Neural cell (in vitro differentiated cells): ENCODE results near the gene HCN1. TPM values are rescaled to one million over a fixed set of nuclear protein-coding genes. Genes with fewer than 3 reads are reported as not detected.

Experiments used
- H2AFZ ChIP-seq: fragments of 200-600, 300-800 bp; sonication (generic), shearing (Covaris generic); 2 replicates; pipeline ENCODE4 v1.6.0; 2014; ENCODE audit warnings: low read depth, mild to moderate bottlenecking, antibody characterized with exemption, low read length, moderate library complexity
- H3F3A ChIP-seq: fragments of 200-600 bp; shearing (Covaris generic); 2 replicates; pipeline ENCODE4 v1.6.1; 2016; ENCODE audit warnings: mild to moderate bottlenecking, moderate library complexity, mixed read lengths, antibody characterized with exemption, low read length; ENCODE audit not compliant: insufficient read depth, poor library complexity, severe bottlenecking
- H3K27ac ChIP-seq: fragments of 200-600, 300-800 bp; sonication (generic), shearing (Covaris generic); 2 replicates; pipeline ENCODE4 v1.5.1; 2014; ENCODE audit warnings: mild to moderate bottlenecking, low read length, moderate library complexity
- H3K27me3 ChIP-seq: fragments of 300-800, 200-600 bp; sonication (generic), shearing (Covaris generic); 2 replicates; pipeline ENCODE4 v1.6.0; 2014; ENCODE audit warnings: mild to moderate bottlenecking, low read depth, low read length, moderate library complexity; ENCODE audit not compliant: insufficient read depth
- H3K36me3 ChIP-seq: fragments of 300-800, 200-600 bp; sonication (generic), shearing (Covaris generic); 2 replicates; pipeline ENCODE4 v1.5.1; 2014; ENCODE audit warnings: mild to moderate bottlenecking, antibody characterized with exemption, low read length, moderate library complexity; ENCODE audit not compliant: insufficient read depth
- H3K4me2 ChIP-seq: fragments of 300-800, 200-600 bp; sonication (generic), shearing (Covaris generic); 2 replicates; pipeline ENCODE4 v1.6.0; 2014; ENCODE audit warnings: mild to moderate bottlenecking, low read length
- H3K4me3 ChIP-seq: fragments of 300-800, 200-600 bp; sonication (generic), shearing (Covaris generic); 2 replicates; pipeline ENCODE4 v1.5.1; 2014; ENCODE audit warnings: mild to moderate bottlenecking, low read length, moderate library complexity
- H3K79me2 ChIP-seq: fragments of 200-600 bp; shearing (Covaris generic); replicated peaks from 2 replicates; pipeline ENCODE4 v1.6.0; 2014; ENCODE audit warnings: mild to moderate bottlenecking, low read length, moderate library complexity; ENCODE audit not compliant: insufficient read depth
- H3K9ac ChIP-seq: fragments of 300-800, 200-600 bp; sonication (generic), shearing (Covaris generic); 2 replicates; pipeline ENCODE4 v1.6.1; 2016; ENCODE audit warnings: mild to moderate bottlenecking, low read length, mixed read lengths
- H3K9me2 ChIP-seq: fragments of 200-600 bp; shearing (Covaris generic); 2 replicates; pipeline ENCODE4 v1.6.1; 2016; ENCODE audit warnings: mild to moderate bottlenecking, low read length, mixed read lengths; ENCODE audit not compliant: insufficient read depth
- H3K9me3 ChIP-seq: fragments of 200-600, 300-800 bp; sonication (generic), shearing (Covaris generic); 2 replicates; pipeline ENCODE4 v1.6.1; 2016; ENCODE audit warnings: mild to moderate bottlenecking, mixed run types, low read length, moderate library complexity, mixed read lengths
- H4K20me1 ChIP-seq: fragments of 200-600 bp; shearing (Covaris generic); 2 replicates; pipeline ENCODE4 v1.6.1; 2016; ENCODE audit warnings: mild to moderate bottlenecking, mixed run types; ENCODE audit not compliant: insufficient read depth
- EP300 ChIP-seq: fragments of 450-650 bp; conservative IDR thresholded peaks from 2 replicates; pipeline ENCODE4 v1.6.1; 2014; ENCODE audit warnings: antibody characterized with exemption, mild to moderate bottlenecking, moderate library complexity; ENCODE audit not compliant: poor library complexity, severe bottlenecking
- EZH2 ChIP-seq: fragments of 200-600, 300-800 bp; shearing (Covaris generic), sonication (generic); IDR thresholded peaks from 2 replicates; pipeline ENCODE4 v1.6.1; 2014; ENCODE audit warnings: antibody characterized with exemption, low read length, borderline replicate concordance, mild to moderate bottlenecking; ENCODE audit not compliant: insufficient read depth, poor library complexity, severe bottlenecking
- MXI1 ChIP-seq: fragments of 450-650 bp; conservative IDR thresholded peaks from 2 replicates; pipeline ENCODE4 v1.6.1; 2014; ENCODE audit warnings: antibody characterized with exemption, mild to moderate bottlenecking; ENCODE audit not compliant: poor library complexity, severe bottlenecking
- POLR2AphosphoS5 ChIP-seq: IDR thresholded peaks from 2 replicates; pipeline ENCODE4 v1.6.1; 2012
- RAD21 ChIP-seq: fragments of 450-650 bp; conservative IDR thresholded peaks from 2 replicates; pipeline ENCODE4 v1.6.1; 2014; ENCODE audit warnings: antibody characterized with exemption, mild to moderate bottlenecking, moderate library complexity
- SMC3 ChIP-seq: fragments of 450-650 bp; conservative IDR thresholded peaks from 2 replicates; pipeline ENCODE4 v1.6.1; 2014; ENCODE audit warnings: antibody characterized with exemption, mild to moderate bottlenecking, moderate library complexity; ENCODE audit not compliant: poor library complexity
- TAF1 ChIP-seq: IDR thresholded peaks from 2 replicates; pipeline ENCODE4 v1.6.1; 2012; ENCODE audit warnings: low read depth
- polyA plus RNA-seq: library from polyadenylated mRNA; depleted of rRNA; stranded (reverse); fragments of >200 nt; gene quantifications from 2 replicates; pipeline ENCODE4 v1.2.3, GENCODE V29; 2014
- TF ChIP-seq, protein P1 (sequence below): fragments of 450-650 bp; IDR thresholded peaks from 2 replicates; pipeline ENCODE4 v1.5.1; 2014; ENCODE audit warnings: antibody characterized with exemption, mild to moderate bottlenecking, moderate library complexity; ENCODE audit not compliant: poor library complexity, severe bottlenecking
- TF ChIP-seq, protein P2 (sequence below): IDR thresholded peaks from 2 replicates; pipeline ENCODE4 v1.6.1; 2012; ENCODE audit warnings: borderline replicate concordance

Gene HCN1
- polyA plus RNA-seq, 1 donor from 2014 or later = 1.4 TPM

DNA sequence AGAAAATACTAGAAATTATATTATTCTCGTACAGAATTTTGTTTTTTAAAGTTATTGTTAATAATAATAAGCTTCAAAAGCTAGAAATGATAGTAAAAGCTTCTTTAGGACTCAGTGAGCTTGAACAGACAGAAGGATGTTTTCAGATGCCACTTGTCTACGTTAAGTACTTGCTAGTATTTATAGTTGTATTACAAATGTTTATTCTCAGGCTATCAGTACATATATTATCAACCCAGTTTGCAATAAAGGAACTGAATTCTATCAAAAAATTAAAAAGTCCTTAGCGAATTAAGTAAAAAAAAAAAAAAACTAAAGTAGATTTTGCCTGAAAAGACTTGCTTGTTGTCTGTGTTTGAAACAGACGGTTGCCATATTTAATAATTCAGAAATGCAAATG, 23.9 kb downstream of the HCN1 start:
- H3K79me2 ChIP-seq = no peaks in the 10 kb centered on the region
- H3K9me2 ChIP-seq = no peaks in the 10 kb centered on the region
- H3K9me3 ChIP-seq = no peaks in the 10 kb centered on the region
- H3K27ac ChIP-seq = no peak overlapping the region
- TF ChIP-seq EZH2 = no peak
- TF ChIP-seq, protein P1, sequence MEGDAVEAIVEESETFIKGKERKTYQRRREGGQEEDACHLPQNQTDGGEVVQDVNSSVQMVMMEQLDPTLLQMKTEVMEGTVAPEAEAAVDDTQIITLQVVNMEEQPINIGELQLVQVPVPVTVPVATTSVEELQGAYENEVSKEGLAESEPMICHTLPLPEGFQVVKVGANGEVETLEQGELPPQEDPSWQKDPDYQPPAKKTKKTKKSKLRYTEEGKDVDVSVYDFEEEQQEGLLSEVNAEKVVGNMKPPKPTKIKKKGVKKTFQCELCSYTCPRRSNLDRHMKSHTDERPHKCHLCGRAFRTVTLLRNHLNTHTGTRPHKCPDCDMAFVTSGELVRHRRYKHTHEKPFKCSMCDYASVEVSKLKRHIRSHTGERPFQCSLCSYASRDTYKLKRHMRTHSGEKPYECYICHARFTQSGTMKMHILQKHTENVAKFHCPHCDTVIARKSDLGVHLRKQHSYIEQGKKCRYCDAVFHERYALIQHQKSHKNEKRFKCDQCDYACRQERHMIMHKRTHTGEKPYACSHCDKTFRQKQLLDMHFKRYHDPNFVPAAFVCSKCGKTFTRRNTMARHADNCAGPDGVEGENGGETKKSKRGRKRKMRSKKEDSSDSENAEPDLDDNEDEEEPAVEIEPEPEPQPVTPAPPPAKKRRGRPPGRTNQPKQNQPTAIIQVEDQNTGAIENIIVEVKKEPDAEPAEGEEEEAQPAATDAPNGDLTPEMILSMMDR = no peak
- TF ChIP-seq SMC3 = no peak
- no peaks in the 10 kb centered on the region for H3F3A ChIP-seq
- no peaks in the 10 kb centered on the region for H3K36me3 ChIP-seq
- H3K9ac ChIP-seq = no peak overlapping the region
- no peaks in the 10 kb centered on the region for H4K20me1 ChIP-seq
- no peaks in the 10 kb centered on the region for H3K27me3 ChIP-seq
- no peak overlapping the region for H2AFZ ChIP-seq
- H3K4me2 ChIP-seq = no peak overlapping the region
- no peak overlapping the region for H3K4me3 ChIP-seq

DNA sequence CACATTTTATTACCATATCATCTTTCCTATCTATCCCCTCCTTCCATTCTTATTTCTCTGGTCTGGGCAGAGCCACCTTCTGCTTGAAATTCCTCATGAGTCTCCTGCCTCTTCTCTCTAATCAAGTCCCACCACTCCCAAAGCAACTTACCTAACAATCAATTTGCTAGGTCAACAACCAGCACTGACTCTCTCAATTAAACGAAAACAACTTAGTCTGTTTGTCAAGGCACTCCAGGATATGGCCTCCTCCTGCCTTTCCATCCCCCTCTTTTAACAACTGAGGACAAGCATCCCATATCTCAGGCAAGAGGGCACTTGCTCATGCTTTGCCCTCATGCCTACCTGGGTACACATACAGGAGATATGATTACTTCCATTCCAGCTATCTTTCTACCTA, 47.4 kb downstream of the HCN1 start:
- H3K9me2 ChIP-seq = no peaks in the 10 kb centered on the region
- no peak for TF ChIP-seq TAF1
- TF ChIP-seq, protein P1 = no peak
- TF ChIP-seq RAD21 = no peak
- TF ChIP-seq EZH2 = no peak
- TF ChIP-seq, protein P2, sequence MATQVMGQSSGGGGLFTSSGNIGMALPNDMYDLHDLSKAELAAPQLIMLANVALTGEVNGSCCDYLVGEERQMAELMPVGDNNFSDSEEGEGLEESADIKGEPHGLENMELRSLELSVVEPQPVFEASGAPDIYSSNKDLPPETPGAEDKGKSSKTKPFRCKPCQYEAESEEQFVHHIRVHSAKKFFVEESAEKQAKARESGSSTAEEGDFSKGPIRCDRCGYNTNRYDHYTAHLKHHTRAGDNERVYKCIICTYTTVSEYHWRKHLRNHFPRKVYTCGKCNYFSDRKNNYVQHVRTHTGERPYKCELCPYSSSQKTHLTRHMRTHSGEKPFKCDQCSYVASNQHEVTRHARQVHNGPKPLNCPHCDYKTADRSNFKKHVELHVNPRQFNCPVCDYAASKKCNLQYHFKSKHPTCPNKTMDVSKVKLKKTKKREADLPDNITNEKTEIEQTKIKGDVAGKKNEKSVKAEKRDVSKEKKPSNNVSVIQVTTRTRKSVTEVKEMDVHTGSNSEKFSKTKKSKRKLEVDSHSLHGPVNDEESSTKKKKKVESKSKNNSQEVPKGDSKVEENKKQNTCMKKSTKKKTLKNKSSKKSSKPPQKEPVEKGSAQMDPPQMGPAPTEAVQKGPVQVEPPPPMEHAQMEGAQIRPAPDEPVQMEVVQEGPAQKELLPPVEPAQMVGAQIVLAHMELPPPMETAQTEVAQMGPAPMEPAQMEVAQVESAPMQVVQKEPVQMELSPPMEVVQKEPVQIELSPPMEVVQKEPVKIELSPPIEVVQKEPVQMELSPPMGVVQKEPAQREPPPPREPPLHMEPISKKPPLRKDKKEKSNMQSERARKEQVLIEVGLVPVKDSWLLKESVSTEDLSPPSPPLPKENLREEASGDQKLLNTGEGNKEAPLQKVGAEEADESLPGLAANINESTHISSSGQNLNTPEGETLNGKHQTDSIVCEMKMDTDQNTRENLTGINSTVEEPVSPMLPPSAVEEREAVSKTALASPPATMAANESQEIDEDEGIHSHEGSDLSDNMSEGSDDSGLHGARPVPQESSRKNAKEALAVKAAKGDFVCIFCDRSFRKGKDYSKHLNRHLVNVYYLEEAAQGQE = no peak
- TF ChIP-seq POLR2AphosphoS5 = no peak
- no peak for TF ChIP-seq EP300
- no peak for TF ChIP-seq MXI1
- TF ChIP-seq SMC3 = no peak

More for the DNA sequence above, 47.4 kb downstream of the HCN1 start:
- Histone ChIP-seq H3K9ac (no peak overlapping the region), H3K36me3 (no peaks in the 10 kb centered on the region), H3K27ac (no peak overlapping the region), H3K4me3 (no peak overlapping the region), H4K20me1 (no peaks in the 10 kb centered on the region), H2AFZ (no peak overlapping the region), H3K27me3 (no peaks in the 10 kb centered on the region), H3K4me2 (no peak overlapping the region), H3K79me2 (no peaks in the 10 kb centered on the region), H3K9me3 (no peaks in the 10 kb centered on the region), H3F3A (no peaks in the 10 kb centered on the region)
